ELR (cell line): ENCODE results near the gene TMEM114.
A peak's percentile ranks its signal among the peaks of the same experiment; 100 is the strongest.
"Not testable (repeated sequence)": the region's sequence is repeated elsewhere in the genome, so short reads cannot be mapped to it uniquely, and the experiment has no call there.

Experiments
- DNase-seq: peaks from one replicate; pipeline ENCODE4 v3.0.0-alpha.2; 2015; ENCODE audit warnings: low read depth

The TMEM114 gene

DNA sequence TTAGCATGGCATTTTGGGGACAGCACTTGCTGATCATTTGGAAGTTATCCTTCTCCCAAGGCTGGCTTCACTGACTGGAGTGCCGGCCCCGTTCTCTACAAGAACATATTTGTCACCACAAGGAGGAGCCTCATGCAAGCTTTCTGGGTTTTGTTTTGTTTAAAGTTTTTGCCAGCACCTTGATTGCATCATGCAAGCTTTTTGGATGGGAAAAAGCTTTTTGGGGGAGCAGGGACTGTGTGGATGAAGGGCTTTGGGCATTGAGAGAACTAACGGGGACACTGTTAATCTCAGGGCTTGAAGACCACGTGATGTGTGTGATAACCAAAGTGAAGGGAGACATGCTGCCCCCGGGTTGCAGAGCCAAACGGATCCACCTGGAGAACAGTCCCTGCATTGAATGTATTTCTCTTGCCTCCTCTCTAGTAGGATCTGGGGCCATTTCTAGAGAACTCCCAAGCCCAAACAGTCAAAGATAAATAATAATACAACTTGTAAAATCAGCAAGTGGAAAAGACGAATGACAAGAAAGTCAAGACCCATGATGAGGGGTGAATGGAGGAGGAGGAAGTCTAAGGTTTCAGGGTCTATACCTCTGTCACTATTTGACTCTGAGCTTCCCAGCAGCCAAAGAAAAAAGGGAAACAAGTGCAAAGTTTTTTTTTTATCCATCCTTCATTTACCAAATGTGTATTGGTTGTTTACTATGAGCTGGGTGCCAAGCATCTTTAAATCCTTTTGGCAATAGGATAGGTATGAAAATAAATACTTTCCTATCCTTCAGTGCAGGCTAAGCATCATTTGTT, 17.2 kb downstream of the TMEM114 start:
- DNase-seq = peak; percentile 48

DNA sequence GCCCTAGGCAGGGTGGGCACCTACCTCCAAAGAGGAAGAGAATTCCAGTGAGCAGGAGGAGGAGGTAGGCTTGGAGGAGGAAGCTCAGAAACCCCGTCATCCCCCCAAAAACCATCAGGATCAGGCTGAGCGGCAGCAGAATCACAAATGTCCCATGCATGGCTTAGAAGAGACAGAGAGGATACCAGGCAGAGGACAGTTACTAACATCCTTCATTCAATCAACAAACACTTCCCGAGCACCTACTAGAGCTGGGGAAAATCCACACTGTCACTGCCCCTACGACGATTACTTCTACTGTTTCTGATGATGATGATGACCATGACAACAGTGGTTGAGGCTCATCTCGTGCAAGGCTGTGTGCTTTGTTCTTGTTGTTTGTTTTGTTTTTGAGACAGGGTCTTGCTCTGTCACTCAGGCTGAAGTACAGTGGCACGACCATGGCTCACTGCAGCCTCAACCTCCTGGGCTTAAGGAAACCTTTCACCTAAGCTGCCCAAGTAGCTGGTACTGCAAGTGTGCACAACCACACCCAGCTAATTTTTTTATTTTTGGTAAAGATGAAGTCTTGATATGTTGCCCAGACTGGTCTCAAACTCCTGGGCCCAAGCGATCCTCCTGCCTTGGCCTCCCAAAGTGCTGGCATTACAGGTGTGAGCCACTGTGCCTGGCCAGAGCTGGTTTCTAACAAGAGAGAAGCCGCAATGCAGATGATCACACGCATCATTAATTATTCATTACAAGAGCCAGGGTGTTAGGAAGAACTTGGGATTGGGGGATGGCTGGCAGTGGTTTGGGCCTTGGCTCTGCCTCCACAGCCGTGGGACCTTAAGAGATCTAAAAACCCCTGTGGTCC, 18.0 kb downstream of the TMEM114 start:
- no peak for DNase-seq

DNA sequence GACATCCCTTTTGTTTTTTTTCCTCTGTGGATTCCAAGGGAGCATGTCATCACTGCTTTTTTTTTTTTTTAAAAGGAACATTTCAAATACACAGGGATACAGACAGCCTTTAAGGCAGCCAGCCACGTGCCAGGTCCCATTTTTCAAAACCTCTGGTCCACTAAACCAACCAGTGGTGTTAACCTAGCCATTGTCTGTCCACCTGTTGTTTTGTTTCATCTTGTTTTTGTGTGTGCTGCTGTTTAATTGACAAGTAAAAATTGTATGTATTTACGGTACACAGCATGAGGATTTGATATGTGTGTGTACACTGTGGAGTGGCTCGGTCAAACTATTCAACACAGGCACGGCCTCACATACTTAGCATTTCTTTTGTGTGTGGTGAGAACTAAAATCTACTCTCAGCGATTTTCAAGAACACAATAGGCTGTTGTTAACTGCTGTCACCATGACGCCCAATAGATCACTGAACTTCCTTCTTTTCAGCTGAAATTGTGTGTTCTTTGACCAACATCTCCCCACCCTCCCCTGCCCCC, 19.2 kb downstream of the TMEM114 start:
- DNase-seq = peak; percentile 17

GRCh38 chr16:8570393-8570792, 19.9 kb downstream of the TMEM114 start:
- DNase-seq = not testable (repeated sequence)

DNA sequence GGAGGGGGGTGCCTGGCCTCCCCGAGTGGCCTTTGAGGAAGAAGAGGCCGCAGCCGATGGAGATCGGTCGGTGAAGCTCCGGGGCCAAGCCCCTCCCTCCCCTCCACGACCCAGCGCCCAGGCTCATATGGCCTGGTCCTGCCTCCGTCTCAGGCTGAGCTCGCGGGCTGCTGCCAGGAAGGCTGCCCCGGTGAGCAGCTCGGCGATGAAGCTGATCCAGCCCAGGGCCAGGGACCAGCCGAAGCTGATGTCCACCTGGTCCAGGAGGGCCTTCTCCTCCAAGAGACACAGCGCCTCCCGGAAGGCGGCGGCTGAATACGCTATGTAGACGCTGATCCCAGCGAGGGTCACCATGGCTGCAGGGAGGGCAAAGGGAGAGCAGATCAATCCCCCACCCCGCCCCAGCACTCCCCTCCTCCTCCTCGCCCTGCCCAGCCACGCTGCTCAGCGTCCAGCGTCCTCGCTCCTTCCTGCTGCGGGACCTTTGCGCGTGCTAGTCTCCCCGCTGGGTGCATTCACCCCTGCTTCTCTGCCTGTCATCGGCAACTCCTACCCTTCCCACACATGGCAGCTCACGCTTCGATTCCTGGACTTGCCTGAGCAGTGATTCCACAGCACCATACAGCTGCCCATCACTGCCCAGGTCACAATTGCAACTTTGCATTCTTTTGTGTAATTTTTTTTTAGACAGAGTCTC, 20.5 kb downstream of the TMEM114 start:
- no peak for DNase-seq

GRCh38 chr16:8568231-8568617, 22.1 kb downstream of the TMEM114 start:
- DNase-seq = peak; percentile 5

DNA sequence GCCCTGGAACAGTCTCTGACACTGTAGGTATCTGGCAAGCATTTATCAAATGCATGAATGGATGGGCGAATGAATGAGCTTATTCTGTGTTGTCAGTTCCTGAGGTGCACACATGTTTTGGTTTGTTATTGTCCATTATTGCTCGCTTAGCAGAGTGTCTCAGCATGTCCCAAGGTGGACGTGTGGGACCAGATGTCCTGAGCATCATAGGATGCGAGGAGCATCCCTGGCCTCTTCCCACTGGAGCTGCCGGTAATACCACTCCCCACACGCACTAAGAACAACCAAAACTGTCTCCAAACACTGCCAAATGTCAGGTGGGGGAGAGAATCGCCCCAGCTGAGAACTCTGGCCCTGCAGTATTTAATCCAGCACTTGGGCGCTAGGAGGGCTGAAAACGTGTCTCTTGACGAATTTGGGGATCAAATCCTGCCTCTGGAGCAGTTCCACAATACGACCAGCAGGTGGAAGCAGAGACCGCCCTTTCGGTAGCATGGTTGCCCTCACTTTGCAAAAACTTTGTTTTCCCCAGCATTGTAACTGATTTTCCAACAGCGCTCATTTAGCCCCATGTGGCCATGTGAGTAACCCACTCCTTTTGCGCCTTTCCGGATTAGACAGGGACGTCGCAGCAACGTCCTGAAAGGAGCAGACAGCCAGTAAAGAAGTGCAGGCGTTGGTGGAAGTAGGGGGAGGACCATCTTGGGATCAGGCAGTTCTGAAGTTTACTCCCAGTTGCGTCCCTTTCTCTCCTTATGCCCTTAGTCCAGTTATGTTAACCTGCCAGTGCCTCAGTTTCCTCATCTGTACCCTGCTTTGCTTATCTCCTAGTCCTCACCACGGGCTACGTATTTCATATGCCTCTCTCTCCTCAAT, 22.7 kb downstream of the TMEM114 start:
- DNase-seq = peak; percentile 91

DNA sequence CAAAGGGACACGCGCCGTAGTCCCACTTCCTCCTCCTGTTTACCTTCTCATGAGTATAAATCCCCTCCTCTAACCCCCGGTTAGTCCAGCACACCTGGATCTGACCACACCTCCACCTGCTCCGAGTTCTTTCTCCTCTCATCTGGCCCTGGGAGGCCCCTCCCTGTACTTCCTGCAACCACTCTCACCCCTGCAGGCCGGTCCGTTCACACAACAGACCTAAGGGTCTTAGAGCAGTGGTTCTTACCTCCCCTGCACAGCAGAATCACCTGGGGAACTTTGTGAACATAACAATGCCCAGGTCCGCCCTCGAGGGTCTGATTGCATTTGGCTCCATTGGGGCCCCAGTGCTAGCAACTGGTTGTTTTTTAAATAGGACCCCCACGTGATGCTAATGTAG, 24.8 kb downstream of the TMEM114 start:
- DNase-seq = no peak

DNA sequence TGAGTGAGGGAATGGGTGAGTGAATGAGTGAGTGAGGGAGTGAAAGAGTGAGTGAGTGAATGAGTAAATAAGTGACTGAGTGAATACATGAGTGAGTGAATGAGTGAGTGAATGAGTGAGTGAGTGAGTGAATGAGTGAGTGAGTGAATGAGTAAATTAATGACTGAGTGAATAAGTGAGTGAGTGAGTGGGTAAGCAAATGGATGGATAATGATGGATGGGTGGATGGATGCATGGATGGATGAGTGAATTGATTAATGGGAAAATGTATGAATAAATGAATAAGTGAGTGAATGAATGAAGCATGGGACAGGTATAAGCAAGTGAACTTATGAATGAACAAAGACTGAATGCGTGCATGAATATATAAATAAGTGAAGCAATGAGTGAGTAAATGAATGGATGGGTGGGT, 25.4 kb downstream of the TMEM114 start:
- DNase-seq = no peak

GRCh38 chr16:8563944-8564540, 26.3 kb downstream of the TMEM114 start:
- DNase-seq = not testable (repeated sequence)

GRCh38 chr16:8561496-8561895, 28.8 kb downstream of the TMEM114 start:
- DNase-seq = no peak

- no peak for DNase-seq
These were observed 34.9 kb downstream of the TMEM114 start for GRCh38 chr16:8555400-8555799.

- no peak for DNase-seq
These were observed 35.4 kb downstream of the TMEM114 start for GRCh38 chr16:8554881-8555280.

GRCh38 chr16:8554022-8554421, 36.3 kb downstream of the TMEM114 start:
- no peak for DNase-seq

DNA sequence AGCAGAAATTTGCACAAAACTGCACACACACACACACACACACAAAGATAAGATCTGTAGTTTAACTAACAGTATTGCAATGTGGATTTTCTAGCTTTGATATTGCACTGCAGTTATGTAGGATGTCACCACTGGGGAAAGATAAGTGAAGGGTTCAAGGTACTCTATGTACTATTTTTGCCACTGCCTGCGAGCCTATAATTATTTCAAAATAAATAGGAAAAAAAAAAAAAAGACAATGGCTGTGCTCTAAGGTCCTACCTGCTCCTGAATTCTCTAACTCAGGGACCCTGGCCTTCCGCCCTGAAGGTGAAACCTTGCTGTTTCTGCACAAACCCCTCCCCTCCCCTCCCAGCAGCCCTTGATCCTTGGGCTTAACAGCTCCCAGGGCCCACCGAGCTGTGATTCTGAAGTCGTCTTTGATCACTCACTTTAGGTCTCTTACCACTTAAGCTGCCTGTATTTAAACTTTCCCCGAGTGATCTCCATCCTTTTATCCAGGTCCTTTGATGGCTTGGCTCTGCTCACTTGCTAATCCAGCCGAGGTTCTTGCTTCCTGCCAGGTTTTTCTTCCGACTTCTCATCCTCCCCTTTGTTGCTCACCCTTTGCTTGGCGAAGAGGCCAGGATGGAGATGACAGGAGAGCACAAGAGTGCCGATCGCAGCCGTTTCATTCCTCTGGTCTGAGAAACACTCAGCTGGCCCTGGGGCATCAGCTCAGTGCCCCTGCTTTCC, 37.7 kb downstream of the TMEM114 start:
- DNase-seq = no peak

DNA sequence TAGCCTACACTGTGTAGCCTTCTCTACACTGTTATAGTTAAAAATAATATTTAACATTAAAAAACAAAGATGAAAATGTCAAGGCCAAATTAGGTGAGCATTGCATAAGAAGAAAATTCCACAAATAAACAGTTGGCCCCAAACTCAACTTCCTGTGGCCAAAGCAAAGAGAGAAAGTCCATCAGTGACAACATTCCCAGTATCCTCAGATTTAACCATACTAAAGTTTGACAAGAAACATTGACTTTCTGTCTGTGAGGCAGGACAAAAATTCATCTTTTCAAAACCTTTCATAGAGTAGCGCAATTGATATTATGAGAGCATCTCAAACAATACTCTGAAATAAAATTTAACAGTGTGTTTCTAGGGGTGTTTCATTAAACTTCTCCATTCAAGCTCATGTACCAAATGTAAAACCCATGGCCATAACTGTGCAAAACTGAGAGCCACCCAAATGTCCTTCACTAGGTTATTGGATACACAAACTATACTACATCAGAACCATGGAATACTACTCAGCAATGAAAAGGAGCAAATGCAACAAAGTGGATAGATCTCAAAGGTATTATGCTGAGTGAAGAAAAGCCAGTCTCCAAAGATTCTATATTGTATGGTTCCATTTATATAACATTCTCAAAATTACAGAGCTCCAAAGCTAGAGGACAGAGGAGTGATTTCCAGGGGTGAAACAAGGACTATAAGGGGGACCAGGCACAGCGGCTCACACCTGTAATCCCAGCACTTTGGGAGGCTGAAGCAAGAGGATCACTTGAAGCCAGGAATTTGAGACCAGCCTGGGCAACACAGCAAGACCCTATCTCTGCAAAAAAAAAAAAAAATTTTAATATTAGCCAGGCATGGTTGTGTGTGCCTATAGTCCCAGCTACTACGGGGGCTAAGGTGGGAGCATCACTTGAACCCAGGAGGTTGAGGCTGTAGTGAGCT, 38.7 kb downstream of the TMEM114 start:
- DNase-seq = no peak

DNA sequence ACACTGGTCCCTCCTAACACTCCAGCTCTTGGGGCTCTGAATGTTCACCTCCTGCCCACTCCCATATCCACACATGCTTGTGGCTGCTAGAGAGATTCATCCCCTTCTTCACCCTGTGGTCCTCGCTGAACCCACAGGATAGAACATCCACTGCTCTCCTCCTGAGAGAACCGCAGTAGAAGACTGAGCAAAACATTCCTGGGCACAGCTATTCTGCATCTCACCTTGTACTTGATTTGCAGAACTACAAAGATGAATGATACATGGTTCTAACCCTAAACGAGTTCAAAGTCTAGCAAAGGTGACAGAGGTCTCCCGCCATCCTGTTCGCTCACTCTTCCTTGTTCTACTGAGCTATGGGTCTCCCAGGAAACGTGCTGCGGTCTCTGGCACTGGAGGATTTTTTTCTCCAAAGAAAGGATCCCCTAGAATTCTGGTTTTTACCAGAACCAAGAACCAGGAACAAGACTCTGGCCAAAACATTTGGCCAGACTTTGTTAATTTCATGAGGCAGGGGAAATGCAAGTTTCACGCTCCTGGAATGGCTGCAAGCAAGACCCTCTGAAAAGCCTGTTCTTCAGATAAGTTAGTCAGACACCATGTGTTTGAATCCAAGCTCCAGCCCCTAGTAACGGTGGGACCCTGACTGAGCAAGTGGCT, 39.5 kb downstream of the TMEM114 start:
- no peak for DNase-seq

DNA sequence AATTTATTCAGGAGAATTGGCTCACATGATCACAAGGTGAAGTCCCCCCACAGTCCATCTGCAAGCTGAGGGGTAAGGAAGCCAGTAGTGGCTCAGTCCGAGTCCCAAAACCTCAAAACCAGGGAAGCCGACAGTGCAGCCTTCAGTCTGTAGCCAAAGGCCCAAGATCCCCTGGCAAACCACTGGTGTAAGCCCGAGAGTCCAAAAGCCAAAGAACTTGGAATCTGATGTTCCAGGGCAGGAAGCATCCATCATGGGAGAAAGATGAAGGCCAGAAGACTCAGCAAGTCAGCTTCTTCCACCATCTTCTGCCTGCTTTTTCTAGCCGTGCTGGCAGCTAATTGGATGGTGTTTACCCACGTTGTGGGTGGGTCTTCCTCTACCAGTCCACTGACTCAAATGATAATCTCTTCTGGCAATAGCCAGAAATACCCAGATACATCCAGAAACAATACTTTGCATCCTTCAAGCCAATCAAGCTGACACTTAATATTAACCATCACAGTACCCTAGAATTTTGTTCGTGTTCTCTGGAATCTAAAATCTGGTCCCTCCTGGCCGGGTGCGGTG, 40.4 kb downstream of the TMEM114 start:
- no peak for DNase-seq
